ENCODE measurements around the gene CTSZ. TPM values are rescaled to one million over a fixed set of nuclear protein-coding genes. Genes with fewer than 3 reads are reported as not detected.
"Not testable (repeated sequence)": the region's sequence is repeated elsewhere in the genome, so short reads cannot be mapped to it uniquely, and the experiment has no call there.

The CTSZ gene
- total RNA-seq, 2 donors from 2014 or later, result 117 to 152 TPM

- H3K27ac ChIP-seq, result no peak overlapping the region
- no peak overlapping the region for H3K4me3 ChIP-seq
- TF ChIP-seq, protein P1, sequence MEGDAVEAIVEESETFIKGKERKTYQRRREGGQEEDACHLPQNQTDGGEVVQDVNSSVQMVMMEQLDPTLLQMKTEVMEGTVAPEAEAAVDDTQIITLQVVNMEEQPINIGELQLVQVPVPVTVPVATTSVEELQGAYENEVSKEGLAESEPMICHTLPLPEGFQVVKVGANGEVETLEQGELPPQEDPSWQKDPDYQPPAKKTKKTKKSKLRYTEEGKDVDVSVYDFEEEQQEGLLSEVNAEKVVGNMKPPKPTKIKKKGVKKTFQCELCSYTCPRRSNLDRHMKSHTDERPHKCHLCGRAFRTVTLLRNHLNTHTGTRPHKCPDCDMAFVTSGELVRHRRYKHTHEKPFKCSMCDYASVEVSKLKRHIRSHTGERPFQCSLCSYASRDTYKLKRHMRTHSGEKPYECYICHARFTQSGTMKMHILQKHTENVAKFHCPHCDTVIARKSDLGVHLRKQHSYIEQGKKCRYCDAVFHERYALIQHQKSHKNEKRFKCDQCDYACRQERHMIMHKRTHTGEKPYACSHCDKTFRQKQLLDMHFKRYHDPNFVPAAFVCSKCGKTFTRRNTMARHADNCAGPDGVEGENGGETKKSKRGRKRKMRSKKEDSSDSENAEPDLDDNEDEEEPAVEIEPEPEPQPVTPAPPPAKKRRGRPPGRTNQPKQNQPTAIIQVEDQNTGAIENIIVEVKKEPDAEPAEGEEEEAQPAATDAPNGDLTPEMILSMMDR (IDR thresholded peaks at IDR 0.05), result no peak
- H3K4me1 ChIP-seq, result no peaks in the 10 kb centered on the region
- H3K27me3 ChIP-seq, result no peaks in the 10 kb centered on the region
- DNase-seq (ENCODE audit: low spot score), result no peak
- H3K9me3 ChIP-seq, result no peaks in the 10 kb centered on the region
- H3K36me3 ChIP-seq, result no peaks in the 10 kb centered on the region
Measured at GRCh38 chr20:58963060-58963584, 43.9 kb downstream of the CTSZ start.

DNA sequence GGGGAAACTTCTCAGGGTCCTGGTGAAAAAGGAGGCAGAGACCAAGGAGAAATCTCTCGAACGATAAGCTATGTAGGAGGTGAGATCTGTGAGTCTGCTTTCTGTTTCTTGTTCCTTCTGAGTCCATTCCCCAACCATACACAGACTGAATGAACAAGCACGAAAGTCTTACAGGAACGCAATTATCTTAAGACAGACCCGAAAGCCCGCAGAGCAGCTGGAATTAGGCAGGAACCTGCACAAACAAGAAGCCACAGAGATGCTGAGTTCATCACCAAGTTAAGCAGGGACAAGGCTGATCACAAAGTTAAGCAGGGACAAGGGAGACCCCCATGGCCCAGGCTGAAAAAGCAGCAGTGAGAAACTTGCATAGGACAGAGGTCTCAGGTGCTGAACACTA is 47.4 kb downstream of the CTSZ start:
- TF ChIP-seq, protein P1 (IDR thresholded peaks at IDR 0.05), result no peak

GRCh38 chr20:58956078-58956477 is 51.0 kb downstream of the CTSZ start:
- no peaks in the 10 kb centered on the region for H3K36me3 ChIP-seq
- no peak overlapping the region for H3K4me3 ChIP-seq
- H3K9me3 ChIP-seq, result no peaks in the 10 kb centered on the region
- DNase-seq (ENCODE audit: low spot score), result no peak
- TF ChIP-seq, protein P1 (IDR thresholded peaks at IDR 0.05), result no peak
- no peak overlapping the region for H3K27ac ChIP-seq
- H3K4me1 ChIP-seq, result no peaks in the 10 kb centered on the region
- H3K27me3 ChIP-seq, result no peaks in the 10 kb centered on the region

More for the DNA sequence above, 47.4 kb downstream of the CTSZ start:
- no peak for DNase-seq (ENCODE audit: low spot score)
- Histone ChIP-seq H3K36me3 (no peaks in the 10 kb centered on the region), H3K27ac (no peak overlapping the region), H3K9me3 (no peaks in the 10 kb centered on the region), H3K27me3 (no peaks in the 10 kb centered on the region), H3K4me1 (no peaks in the 10 kb centered on the region), H3K4me3 (no peak overlapping the region)

GRCh38 chr20:58953050-58953449 is 54.0 kb downstream of the CTSZ start:
- Histone ChIP-seq H3K4me1 (no peaks in the 10 kb centered on the region), H3K36me3 (no peaks in the 10 kb centered on the region), H3K9me3 (no peaks in the 10 kb centered on the region), H3K27ac (no peak overlapping the region), H3K4me3 (no peak overlapping the region), H3K27me3 (no peaks in the 10 kb centered on the region)
- DNase-seq (ENCODE audit: low spot score), result no peak
- TF ChIP-seq, protein P1 (IDR thresholded peaks at IDR 0.05), result no peak

- DNase-seq (ENCODE audit: low spot score), result no peak
- no peaks in the 10 kb centered on the region for H3K9me3 ChIP-seq
- no peaks in the 10 kb centered on the region for H3K4me1 ChIP-seq
- TF ChIP-seq, protein P1 (IDR thresholded peaks at IDR 0.05), result no peak
- H3K27me3 ChIP-seq, result no peaks in the 10 kb centered on the region
- no peak overlapping the region for H3K27ac ChIP-seq
- no peak overlapping the region for H3K4me3 ChIP-seq
- no peaks in the 10 kb centered on the region for H3K36me3 ChIP-seq
Measured at GRCh38 chr20:58950603-58951002, 56.5 kb downstream of the CTSZ start.

DNA sequence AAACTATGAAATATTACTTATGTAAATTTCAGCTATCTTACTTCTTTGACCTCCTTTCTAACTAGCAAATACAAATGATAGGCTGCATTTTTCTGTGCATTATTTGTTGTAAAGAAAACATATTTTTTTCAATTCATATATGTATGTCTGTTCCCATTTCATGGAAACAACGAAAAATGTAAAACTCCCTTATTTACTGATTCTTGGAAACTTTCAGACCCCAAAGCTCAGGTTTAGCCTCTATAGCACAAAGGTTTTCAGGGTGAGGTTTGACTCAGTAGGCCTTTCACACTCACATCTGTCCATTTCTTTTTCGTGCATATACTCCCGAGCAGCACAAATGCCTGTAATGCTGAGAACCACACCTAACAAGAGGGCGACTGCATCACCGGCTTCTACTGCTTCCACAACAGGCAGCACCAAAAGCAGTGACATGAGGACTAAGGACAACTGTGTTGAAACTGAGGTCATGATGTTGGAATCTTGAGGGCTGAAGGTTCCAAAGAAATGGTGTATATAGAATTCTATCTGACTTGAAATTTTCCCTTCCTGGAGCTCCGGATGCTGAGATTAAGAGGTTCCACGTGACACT is 59.2 kb downstream of the CTSZ start:
- DNase-seq (ENCODE audit: low spot score); H3K27me3 ChIP-seq; H3K9me3 ChIP-seq; H3K4me3 ChIP-seq; H3K4me1 ChIP-seq; H3K36me3 ChIP-seq; H3K27ac ChIP-seq: not testable (repeated sequence)
